ENCODE results near the gene TCOF1. TPM values are rescaled to one million over a fixed set of nuclear protein-coding genes. Genes with fewer than 3 reads are reported as not detected.

The TCOF1 gene
- total RNA-seq, 1 donor from 2014 or later, result 33.2 TPM

DNA sequence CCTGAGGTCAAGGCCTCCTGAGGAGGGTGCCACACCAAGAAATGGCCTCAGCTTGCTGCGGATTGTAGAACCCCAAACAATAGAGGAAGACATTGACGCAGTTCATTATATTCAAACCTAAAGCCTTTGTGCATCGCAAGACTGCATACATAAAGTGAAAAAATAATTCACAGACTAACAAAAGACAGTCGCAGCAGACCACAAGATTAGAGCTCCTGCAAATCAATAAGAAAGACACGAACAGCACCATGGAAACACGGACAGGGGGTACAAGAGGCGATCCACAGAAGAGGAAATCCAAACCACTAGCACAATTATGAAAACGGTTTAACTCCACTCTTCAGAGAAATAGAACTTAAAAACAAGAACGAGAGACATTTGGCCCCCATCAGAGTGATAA is 10.0 kb upstream of the TCOF1 start:
- no peaks in the 10 kb centered on the region for H3K27me3 ChIP-seq (ENCODE audit: control insufficient read depth, insufficient read depth, low read length)
- no peak overlapping the region for H3K4me3 ChIP-seq (ENCODE audit: low read depth, low read length)
- DNase-seq (ENCODE audit: low read depth), result no peak
- H3K36me3 ChIP-seq (ENCODE audit: control insufficient read depth, insufficient read depth, low read length), result no peaks in the 10 kb centered on the region
- TF ChIP-seq, protein P1, sequence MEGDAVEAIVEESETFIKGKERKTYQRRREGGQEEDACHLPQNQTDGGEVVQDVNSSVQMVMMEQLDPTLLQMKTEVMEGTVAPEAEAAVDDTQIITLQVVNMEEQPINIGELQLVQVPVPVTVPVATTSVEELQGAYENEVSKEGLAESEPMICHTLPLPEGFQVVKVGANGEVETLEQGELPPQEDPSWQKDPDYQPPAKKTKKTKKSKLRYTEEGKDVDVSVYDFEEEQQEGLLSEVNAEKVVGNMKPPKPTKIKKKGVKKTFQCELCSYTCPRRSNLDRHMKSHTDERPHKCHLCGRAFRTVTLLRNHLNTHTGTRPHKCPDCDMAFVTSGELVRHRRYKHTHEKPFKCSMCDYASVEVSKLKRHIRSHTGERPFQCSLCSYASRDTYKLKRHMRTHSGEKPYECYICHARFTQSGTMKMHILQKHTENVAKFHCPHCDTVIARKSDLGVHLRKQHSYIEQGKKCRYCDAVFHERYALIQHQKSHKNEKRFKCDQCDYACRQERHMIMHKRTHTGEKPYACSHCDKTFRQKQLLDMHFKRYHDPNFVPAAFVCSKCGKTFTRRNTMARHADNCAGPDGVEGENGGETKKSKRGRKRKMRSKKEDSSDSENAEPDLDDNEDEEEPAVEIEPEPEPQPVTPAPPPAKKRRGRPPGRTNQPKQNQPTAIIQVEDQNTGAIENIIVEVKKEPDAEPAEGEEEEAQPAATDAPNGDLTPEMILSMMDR (IDR thresholded peaks at IDR 0.05; ENCODE audit: insufficient read depth, low read length, poor library complexity, severe bottlenecking), result no peak

DNA sequence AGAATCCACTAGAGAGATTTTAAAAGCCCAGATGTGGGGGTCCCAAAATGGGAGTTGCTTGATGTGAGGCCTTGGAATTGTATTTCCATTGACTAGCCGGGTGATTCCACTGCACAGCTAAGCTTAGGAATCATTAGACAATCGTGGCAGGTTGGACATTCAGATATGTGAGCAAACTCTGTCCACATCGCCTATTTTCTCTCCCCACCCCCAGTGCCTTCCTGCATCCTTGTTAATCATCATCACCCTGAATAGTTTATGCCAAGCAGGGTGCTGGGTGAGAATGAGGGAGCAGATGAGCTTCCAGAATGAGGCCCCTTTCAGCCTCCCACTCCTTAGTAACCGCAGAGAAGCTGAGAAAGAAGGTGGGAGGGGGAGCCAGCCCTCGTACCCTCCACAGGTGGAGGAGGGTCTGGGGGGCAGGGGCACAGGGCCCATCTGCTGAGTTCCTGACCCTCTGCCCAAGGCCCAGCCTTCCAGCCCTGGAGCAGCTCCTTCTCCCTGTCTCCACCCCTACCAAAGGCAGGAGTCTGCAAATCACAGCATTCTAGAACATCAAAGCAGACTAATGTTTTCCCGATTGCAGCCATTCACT is 7.7 kb upstream of the TCOF1 start:
- no peak for DNase-seq (ENCODE audit: low read depth)
- no peak overlapping the region for H3K4me3 ChIP-seq (ENCODE audit: low read depth, low read length)
- no peaks in the 10 kb centered on the region for H3K27me3 ChIP-seq (ENCODE audit: control insufficient read depth, insufficient read depth, low read length)
- TF ChIP-seq, protein P1 (IDR thresholded peaks at IDR 0.05; ENCODE audit: insufficient read depth, low read length, poor library complexity, severe bottlenecking), result no peak
- no peaks in the 10 kb centered on the region for H3K36me3 ChIP-seq (ENCODE audit: control insufficient read depth, insufficient read depth, low read length)

DNA sequence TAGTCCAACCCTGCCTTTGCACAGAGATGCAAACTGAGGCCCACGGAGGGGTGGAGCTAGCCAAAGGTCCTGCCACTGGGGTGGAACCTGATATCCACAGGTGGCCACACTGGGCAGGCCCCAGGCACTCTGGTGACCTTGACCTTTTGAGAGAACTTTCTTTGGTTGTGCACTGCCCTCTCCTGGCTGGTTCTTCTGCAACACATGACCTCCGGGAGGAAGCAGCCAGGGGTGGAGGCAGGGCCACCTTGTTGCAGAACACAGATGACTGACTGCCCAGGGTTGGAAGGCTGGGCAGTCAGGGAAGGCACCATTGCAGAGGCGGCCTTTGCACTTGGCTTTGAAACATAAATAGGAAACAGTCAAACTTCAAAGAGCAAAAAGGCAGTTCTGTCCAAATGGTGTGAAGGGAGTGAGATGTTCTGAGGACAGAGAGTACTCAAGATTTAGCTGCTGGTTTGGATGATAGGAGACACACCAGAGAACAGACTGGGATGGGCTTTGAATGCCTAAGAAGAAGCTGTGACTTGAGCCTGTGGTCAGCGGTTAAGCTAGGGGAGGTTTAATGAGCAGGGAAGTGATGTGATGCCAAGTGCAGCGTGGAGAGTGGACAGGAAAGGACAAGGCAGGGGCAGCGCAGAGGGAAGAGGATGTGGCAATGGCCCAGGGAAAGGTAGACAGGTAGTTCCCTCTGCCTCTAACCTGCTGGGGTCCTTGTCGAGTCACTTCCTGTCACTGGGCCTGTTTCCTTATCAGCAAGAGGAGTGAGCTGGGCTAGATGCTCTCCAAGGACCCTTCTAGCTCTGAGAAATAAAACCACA is 6.8 kb upstream of the TCOF1 start:
- no peaks in the 10 kb centered on the region for H3K36me3 ChIP-seq (ENCODE audit: control insufficient read depth, insufficient read depth, low read length)
- H3K4me3 ChIP-seq (ENCODE audit: low read depth, low read length), result no peak overlapping the region
- no peaks in the 10 kb centered on the region for H3K27me3 ChIP-seq (ENCODE audit: control insufficient read depth, insufficient read depth, low read length)
- peak; percentile 44 for DNase-seq (ENCODE audit: low read depth)
- TF ChIP-seq, protein P1 (IDR thresholded peaks at IDR 0.05; ENCODE audit: insufficient read depth, low read length, poor library complexity, severe bottlenecking), result peak; percentile 75

DNA sequence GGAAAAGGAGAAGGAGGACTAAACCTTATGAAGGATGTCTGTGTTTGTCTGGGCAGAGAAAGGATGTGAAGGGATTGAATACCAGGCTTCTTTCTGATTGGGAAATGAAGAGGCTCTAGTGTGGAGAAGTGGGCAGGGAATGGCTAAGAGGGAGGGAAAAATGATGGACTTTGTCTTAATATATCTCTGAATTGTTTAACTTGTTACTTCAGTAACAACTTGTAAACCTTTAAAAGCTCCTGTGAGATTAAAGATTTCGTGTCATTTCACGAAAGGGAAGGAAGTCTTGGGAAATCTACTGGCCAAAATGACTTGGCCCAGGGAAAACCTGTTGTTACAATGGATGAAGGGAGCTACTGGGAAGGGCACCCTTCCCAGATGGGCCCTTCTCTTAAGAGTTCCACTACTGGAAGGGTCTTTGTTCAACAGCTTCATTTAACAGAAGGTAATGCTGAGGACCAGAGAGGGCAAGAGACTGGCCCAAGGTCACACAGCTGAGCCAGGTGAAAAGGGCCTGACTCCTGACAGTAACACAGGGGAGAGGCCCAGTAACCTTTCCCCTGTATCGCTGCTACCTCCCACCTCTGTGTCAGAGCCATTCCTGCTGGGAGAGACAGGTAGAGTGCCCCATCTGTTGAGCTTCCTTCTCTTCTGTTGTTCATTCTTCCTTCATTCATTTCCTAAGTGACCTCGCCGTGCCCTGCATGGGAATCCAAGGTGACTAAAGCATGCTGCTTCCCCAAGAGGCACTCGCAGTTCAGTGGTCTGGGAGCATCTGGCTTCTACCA is 5.1 kb upstream of the TCOF1 start:
- Histone ChIP-seq H3K4me3 (ENCODE audit: low read depth, low read length) (no peak overlapping the region), H3K27me3 (ENCODE audit: control insufficient read depth, insufficient read depth, low read length) (no peaks in the 10 kb centered on the region), H3K36me3 (ENCODE audit: control insufficient read depth, insufficient read depth, low read length) (no peaks in the 10 kb centered on the region)
- TF ChIP-seq, protein P1 (IDR thresholded peaks at IDR 0.05; ENCODE audit: insufficient read depth, low read length, poor library complexity, severe bottlenecking), result no peak
- DNase-seq (ENCODE audit: low read depth), result no peak

DNA sequence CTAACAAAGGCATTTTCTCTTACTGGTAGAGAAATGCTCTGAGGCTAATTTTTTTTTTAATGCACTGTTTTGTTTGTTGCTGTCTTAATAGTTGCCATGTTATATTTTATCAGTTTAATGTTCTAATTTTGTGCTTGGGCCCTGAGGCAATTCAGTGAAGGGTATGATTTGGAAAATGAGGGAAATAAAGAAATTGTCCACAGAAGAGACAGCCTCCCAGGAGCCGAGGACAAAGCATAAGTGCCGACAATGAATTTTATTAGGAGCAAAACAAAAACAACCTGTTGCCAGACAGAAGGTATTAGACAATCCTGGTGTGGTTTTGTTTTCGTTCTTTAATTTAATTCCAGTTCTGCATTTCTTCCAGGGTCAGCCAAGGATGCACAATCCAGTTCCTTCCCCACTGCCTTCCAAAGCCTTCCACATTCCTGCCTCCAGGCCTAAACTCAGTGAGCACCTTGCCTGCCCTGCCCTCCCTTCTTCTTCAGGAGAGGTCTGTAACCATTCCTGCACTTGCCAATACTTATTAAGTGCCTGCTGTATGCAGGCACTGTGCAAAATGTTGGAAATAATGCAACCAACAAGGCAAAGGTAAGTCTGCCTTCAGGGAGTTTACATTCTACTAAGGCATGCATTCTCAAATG is 4.3 kb upstream of the TCOF1 start:
- no peak for DNase-seq (ENCODE audit: low read depth)
- TF ChIP-seq, protein P1 (IDR thresholded peaks at IDR 0.05; ENCODE audit: insufficient read depth, low read length, poor library complexity, severe bottlenecking), result no peak
- H3K36me3 ChIP-seq (ENCODE audit: control insufficient read depth, insufficient read depth, low read length), result no peaks in the 10 kb centered on the region
- H3K4me3 ChIP-seq (ENCODE audit: low read depth, low read length), result no peak overlapping the region
- no peaks in the 10 kb centered on the region for H3K27me3 ChIP-seq (ENCODE audit: control insufficient read depth, insufficient read depth, low read length)

Measured in kidney epithelial cell (primary cell).